Measurements from ENCODE around the gene UTP15.

UTP15 gene, protein sequence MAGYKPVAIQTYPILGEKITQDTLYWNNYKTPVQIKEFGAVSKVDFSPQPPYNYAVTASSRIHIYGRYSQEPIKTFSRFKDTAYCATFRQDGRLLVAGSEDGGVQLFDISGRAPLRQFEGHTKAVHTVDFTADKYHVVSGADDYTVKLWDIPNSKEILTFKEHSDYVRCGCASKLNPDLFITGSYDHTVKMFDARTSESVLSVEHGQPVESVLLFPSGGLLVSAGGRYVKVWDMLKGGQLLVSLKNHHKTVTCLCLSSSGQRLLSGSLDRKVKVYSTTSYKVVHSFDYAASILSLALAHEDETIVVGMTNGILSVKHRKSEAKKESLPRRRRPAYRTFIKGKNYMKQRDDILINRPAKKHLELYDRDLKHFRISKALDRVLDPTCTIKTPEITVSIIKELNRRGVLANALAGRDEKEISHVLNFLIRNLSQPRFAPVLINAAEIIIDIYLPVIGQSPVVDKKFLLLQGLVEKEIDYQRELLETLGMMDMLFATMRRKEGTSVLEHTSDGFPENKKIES

DNA sequence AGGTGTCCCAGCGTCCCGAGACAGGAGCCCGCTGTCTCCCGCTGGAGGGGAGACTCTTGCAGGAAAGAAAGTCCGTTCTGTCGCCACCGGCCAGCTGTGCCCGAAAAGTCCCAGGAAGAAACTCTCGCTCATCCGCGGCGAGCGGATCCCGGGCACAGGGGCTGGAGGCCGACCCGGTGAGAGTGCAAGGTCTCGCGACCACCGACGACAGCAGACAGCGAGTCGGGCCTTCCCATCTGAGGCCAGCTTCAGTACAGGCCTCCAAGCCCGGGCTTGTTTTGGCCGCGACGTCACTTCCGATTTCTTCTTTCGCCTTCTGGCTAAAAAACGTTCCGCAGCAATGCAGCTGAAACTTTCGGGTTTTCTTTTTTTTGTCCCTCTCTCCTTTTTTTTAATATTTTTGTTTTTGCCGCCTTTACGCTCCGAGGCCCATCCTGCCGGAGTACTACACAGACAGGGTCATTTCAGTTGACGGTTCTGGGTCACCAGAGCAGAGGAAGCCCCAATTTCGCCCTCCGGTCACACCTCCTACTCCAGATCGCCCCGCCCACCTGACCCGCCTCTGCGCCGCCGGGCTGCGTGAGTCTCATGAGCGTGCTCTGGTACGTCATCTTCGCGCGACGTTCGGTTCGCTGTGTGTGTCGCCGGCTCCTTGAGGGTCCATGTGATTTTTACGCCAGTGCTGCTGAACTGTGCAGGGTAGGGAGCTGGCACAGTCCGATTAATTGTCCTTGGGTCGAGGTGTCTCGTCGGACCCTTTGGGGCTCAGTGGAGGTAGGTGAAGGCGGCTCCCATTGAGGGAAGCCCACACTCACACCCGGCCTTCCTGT lies at the start of gene UTP15, which contains the start of gene ANKRA2:
Gene UTP15, plus strand, starts transcription at position 605 of the 830 bp plus-strand sequence. CDS start 1,602 bp downstream, outside the sequence.
Gene ANKRA2, minus strand, starts transcription at position 501 of the 830 bp plus-strand sequence. CDS start 2,758 bp downstream, outside the sequence.
- H3K27me3 Mint-ChIP-seq (ENCODE audit: low read depth, poor library complexity), result no peaks in the 10 kb centered on the region
- peaks cover 32% of the 10 kb centered on the region for H3K36me3 Mint-ChIP-seq (ENCODE audit: low read depth)
- TF ChIP-seq, protein P1, sequence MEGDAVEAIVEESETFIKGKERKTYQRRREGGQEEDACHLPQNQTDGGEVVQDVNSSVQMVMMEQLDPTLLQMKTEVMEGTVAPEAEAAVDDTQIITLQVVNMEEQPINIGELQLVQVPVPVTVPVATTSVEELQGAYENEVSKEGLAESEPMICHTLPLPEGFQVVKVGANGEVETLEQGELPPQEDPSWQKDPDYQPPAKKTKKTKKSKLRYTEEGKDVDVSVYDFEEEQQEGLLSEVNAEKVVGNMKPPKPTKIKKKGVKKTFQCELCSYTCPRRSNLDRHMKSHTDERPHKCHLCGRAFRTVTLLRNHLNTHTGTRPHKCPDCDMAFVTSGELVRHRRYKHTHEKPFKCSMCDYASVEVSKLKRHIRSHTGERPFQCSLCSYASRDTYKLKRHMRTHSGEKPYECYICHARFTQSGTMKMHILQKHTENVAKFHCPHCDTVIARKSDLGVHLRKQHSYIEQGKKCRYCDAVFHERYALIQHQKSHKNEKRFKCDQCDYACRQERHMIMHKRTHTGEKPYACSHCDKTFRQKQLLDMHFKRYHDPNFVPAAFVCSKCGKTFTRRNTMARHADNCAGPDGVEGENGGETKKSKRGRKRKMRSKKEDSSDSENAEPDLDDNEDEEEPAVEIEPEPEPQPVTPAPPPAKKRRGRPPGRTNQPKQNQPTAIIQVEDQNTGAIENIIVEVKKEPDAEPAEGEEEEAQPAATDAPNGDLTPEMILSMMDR (IDR thresholded peaks at IDR 0.05), result no peak

DNA sequence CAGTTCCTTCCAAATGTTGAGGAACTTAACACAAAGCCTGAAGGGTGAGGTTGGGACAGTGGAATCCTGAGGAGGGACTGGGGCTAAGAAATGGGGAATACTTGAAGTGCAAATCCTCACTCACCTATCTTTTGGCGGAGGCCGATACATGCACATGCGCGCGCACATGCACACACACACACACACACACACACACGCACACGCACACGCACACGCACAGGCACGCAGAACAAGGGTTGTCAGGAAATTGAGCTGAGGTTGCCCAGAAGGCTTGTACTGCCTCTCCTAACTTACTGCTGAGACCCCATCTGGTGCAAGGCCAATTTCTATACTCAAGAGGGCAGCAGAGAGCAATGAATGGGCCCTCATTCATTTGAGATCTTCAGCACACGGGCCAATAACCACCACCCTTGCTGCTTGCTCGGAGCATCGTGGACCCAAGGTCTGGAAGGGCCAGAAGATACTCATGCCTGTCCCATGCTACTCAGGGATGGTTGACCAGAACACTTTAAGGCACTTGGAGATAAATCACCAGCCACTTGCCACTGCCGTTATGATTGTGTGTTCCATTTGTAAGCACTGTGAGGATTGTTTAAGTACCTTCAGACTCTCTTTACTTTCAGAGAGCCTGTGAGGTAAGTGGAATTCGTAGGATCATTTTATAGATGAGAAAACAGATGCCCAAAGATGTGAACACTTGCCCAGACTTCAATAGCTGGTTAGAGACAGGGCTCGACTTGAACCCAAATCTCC lies 45.8 kb upstream of the UTP15 start:
- H3K27me3 Mint-ChIP-seq (ENCODE audit: low read depth, poor library complexity), result peaks cover under 1% of the 10 kb centered on the region
- no peaks in the 10 kb centered on the region for H3K36me3 Mint-ChIP-seq (ENCODE audit: low read depth)
- no peak overlapping the region for H3K27ac Mint-ChIP-seq
- peak; percentile 69 for DNase-seq
- peaks cover 7% of the 10 kb centered on the region for H3K4me1 Mint-ChIP-seq
- peak overlapping the region; percentile 58 for H3K4me3 Mint-ChIP-seq
- no peaks in the 10 kb centered on the region for H3K9me3 Mint-ChIP-seq
- TF ChIP-seq, protein P1 (IDR thresholded peaks at IDR 0.05), result peak; percentile 45

More for the DNA sequence above, at the start of gene UTP15, which contains the start of gene ANKRA2:
- Mint-ChIP-seq H3K27ac (peak within 1 kb of the TSS; percentile 99), H3K4me1 (peaks cover 29% of the 10 kb centered on the region), H3K4me3 (peak within 1 kb of the TSS; percentile 94), H3K9me3 (no peaks in the 10 kb centered on the region)
- peak; percentile 100 for DNase-seq

DNA sequence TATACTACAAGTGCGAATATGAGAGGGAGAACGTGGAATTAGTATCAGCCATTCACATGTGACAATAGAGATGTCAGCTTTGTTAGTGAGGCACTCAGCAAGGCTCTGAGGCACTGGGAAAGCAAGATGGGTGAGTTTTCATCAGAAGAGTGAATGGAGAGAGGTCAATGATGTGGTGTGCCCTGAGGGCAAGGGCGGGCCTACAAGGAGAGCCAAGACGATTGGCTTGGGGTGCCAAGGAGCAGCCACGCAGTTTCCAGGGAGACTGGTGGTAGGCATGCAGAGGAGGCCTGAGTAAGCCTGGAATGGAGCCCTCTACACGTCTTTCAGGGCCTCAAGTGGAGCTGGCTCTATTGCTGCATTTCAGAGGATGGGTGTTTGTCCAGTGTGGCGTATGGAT lies 42.6 kb upstream of the UTP15 start:
- no peak for DNase-seq
- H3K27ac Mint-ChIP-seq, result no peak overlapping the region
- H3K27me3 Mint-ChIP-seq (ENCODE audit: low read depth, poor library complexity), result peaks cover 8% of the 10 kb centered on the region
- H3K36me3 Mint-ChIP-seq (ENCODE audit: low read depth), result no peaks in the 10 kb centered on the region
- H3K4me1 Mint-ChIP-seq, result peaks cover 7% of the 10 kb centered on the region
- no peaks in the 10 kb centered on the region for H3K9me3 Mint-ChIP-seq
- TF ChIP-seq, protein P1 (IDR thresholded peaks at IDR 0.05), result no peak
- H3K4me3 Mint-ChIP-seq, result no peak overlapping the region

DNA sequence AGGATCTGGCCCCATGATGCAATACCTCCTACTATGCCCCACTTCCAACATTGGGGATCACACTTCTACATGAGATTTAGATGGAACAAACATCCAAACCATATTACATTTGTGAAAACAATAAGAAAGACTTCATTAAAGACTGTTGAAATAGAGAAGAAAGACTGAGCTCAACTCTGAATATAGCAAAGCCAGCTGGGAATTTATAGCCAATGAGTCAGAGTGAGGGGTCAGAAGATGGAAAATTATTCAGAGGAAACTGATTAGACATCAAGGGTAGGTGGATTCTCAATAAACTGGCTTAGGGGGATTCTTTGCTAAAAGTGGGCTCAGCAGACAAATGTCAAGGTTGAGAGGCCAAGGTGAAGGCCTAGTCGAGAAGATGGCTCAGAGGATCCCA lies 41.7 kb upstream of the UTP15 start:
- no peak overlapping the region for H3K27ac Mint-ChIP-seq
- no peak overlapping the region for H3K4me3 Mint-ChIP-seq
- H3K27me3 Mint-ChIP-seq (ENCODE audit: low read depth, poor library complexity), result peaks cover 11% of the 10 kb centered on the region
- peaks cover 7% of the 10 kb centered on the region for H3K4me1 Mint-ChIP-seq
- no peak for DNase-seq
- H3K36me3 Mint-ChIP-seq (ENCODE audit: low read depth), result no peaks in the 10 kb centered on the region
- H3K9me3 Mint-ChIP-seq, result no peaks in the 10 kb centered on the region
- TF ChIP-seq, protein P1 (IDR thresholded peaks at IDR 0.05), result no peak

DNA sequence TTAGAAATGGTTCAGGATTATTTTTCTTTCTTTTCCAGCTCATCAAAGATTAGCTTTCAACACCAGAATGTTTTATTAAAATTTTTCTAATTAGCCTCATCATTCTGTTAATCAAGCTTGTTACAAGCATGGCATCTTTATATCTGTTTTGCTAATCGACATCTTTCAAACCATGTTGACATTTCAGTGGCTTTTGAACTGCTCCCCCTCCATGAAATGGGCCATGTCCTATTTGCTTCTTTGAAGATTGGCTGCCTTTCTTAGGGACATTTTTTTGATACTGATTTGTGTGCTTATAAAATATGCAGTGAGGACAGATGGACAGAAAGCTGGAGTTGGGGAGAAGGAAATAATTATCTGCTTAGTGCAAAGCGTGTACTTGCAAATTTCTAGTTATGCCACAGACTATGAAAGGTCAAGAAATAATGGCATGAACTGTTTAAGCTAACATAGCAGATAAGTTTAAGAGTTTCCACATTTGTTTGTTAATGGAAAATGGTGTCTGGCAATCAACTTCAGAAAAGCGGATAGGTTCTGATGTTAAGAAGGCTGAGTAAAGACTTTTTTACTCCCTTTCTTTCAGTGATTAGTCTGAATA lies 39.8 kb upstream of the UTP15 start:
- Mint-ChIP-seq H3K4me1 (no peaks in the 10 kb centered on the region), H3K4me3 (no peak overlapping the region), H3K27me3 (ENCODE audit: low read depth, poor library complexity) (peaks cover 11% of the 10 kb centered on the region), H3K36me3 (ENCODE audit: low read depth) (no peaks in the 10 kb centered on the region), H3K9me3 (no peaks in the 10 kb centered on the region), H3K27ac (no peak overlapping the region)
- TF ChIP-seq, protein P1 (IDR thresholded peaks at IDR 0.05), result no peak
- DNase-seq, result no peak

Data from nephron progenitor cell (in vitro differentiated cells).